H9 (cell line): ENCODE measurements around the gene SKAP1. TPM values are rescaled to one million over a fixed set of nuclear protein-coding genes. Genes with fewer than 3 reads are reported as not detected.

Source experiments
- DNase-seq: peaks from one replicate; pipeline ENCODE4 v3.0.0-alpha.2; 2017
- H2AFZ ChIP-seq: one replicate; pipeline ENCODE4 v1.6.1; 2013; ENCODE audit warnings: mild to moderate bottlenecking, low read length, control low read depth, moderate library complexity
- H2AK5ac ChIP-seq: 2 replicates; pipeline ENCODE4 v1.6.1; 2013; ENCODE audit warnings: low read length, control low read depth, mixed read lengths; ENCODE audit not compliant: insufficient read length
- H2BK120ac ChIP-seq: one replicate; pipeline ENCODE4 v1.6.1; 2013; ENCODE audit warnings: low read depth, mild to moderate bottlenecking, low read length, control low read depth, inconsistent platforms; ENCODE audit not compliant: poor library complexity, severe bottlenecking
- H2BK12ac ChIP-seq: 2 replicates; pipeline ENCODE4 v1.6.1; 2013; ENCODE audit warnings: low read length, control low read depth, mixed read lengths, low read depth; ENCODE audit not compliant: insufficient read length
- H2BK15ac ChIP-seq: 2 replicates; pipeline ENCODE4 v1.6.1; 2013; ENCODE audit warnings: low read depth, low read length, control low read depth
- H2BK20ac ChIP-seq: one replicate; pipeline ENCODE4 v1.6.1; 2013; ENCODE audit warnings: low read depth, mild to moderate bottlenecking, low read length, control low read depth, inconsistent platforms; ENCODE audit not compliant: poor library complexity, severe bottlenecking
- H2BK5ac ChIP-seq: 2 replicates; pipeline ENCODE4 v1.6.1; 2013; ENCODE audit warnings: low read length, control low read depth, mixed read lengths; ENCODE audit not compliant: insufficient read length
- H3K14ac ChIP-seq: 2 replicates; pipeline ENCODE4 v1.6.1; 2013; ENCODE audit warnings: low read length, control low read depth; ENCODE audit not compliant: insufficient read depth
- H3K18ac ChIP-seq: 2 replicates; pipeline ENCODE4 v1.6.1; 2013; ENCODE audit warnings: low read depth, mild to moderate bottlenecking, mixed read lengths, low read length, control low read depth; ENCODE audit not compliant: insufficient read length
- H3K23ac ChIP-seq: 2 replicates; pipeline ENCODE4 v1.6.1; 2013; ENCODE audit warnings: low read length, control low read depth, mixed read lengths, low read depth; ENCODE audit not compliant: insufficient read length
- H3K23me2 ChIP-seq: 2 replicates; pipeline ENCODE4 v1.6.1; 2013; ENCODE audit warnings: low read depth, mild to moderate bottlenecking, mixed read lengths, low read length, control low read depth; ENCODE audit not compliant: insufficient read length, poor library complexity, severe bottlenecking
- H3K27ac ChIP-seq: 2 replicates; pipeline ENCODE4 v1.5.1; 2013; ENCODE audit warnings: low read length, control low read depth, mixed read lengths, low read depth; ENCODE audit not compliant: insufficient read length
- H3K27me3 ChIP-seq: 2 replicates; pipeline ENCODE4 v1.6.1; 2013; ENCODE audit warnings: low read length, control low read depth, inconsistent platforms; ENCODE audit not compliant: insufficient read depth
- H3K4ac ChIP-seq: 2 replicates; pipeline ENCODE4 v1.6.1; 2013; ENCODE audit warnings: low read depth, mild to moderate bottlenecking, control low read depth, inconsistent platforms, low read length, moderate library complexity
- H3K4me1 ChIP-seq: 2 replicates; pipeline ENCODE4 v1.6.1; 2013; ENCODE audit warnings: low read length, control low read depth, inconsistent platforms; ENCODE audit not compliant: insufficient read depth
- H3K4me2 ChIP-seq: 2 replicates; pipeline ENCODE4 v1.6.1; 2013; ENCODE audit warnings: low read length, control low read depth, mixed read lengths; ENCODE audit not compliant: insufficient read length, insufficient read depth
- H3K56ac ChIP-seq: 2 replicates; pipeline ENCODE4 v1.6.1; 2013; ENCODE audit warnings: low read depth, mild to moderate bottlenecking, mixed read lengths, low read length, control low read depth; ENCODE audit not compliant: insufficient read length
- H3K79me1 ChIP-seq: 2 replicates; pipeline ENCODE4 v1.6.1; 2013; ENCODE audit warnings: low read depth, mild to moderate bottlenecking, moderate library complexity, low read length, control low read depth, inconsistent platforms; ENCODE audit not compliant: insufficient read depth, poor library complexity, severe bottlenecking
- H3K79me2 ChIP-seq: 2 replicates; pipeline ENCODE4 v1.6.1; 2013; ENCODE audit warnings: low read length, control low read depth, inconsistent platforms; ENCODE audit not compliant: insufficient read depth
- H3K9ac ChIP-seq: 2 replicates; pipeline ENCODE4 v1.6.1; 2013; ENCODE audit warnings: low read length, control low read depth, mixed read lengths; ENCODE audit not compliant: insufficient read length; ENCODE audit errors: extremely low read depth
- H3K9me3 ChIP-seq: one replicate; pipeline ENCODE4 v1.6.1; 2013; ENCODE audit warnings: low read depth, low read length, inconsistent platforms; ENCODE audit not compliant: control insufficient read depth
- H3T11ph ChIP-seq: one replicate; pipeline ENCODE4 v1.6.1; 2013; ENCODE audit warnings: mild to moderate bottlenecking, low read length, control low read depth, inconsistent platforms
- H4K20me1 ChIP-seq: one replicate; pipeline ENCODE4 v1.6.1; 2013; ENCODE audit not compliant: control insufficient read depth, insufficient read length, insufficient read depth
- H4K5ac ChIP-seq: 2 replicates; pipeline ENCODE4 v1.6.1; 2013; ENCODE audit warnings: low read depth, mild to moderate bottlenecking, mixed read lengths, low read length, control low read depth; ENCODE audit not compliant: insufficient read length
- H4K8ac ChIP-seq: replicated peaks from 2 replicates; pipeline ENCODE4 v1.6.1; 2013; ENCODE audit warnings: low read length, control low read depth, mixed read lengths, low read depth; ENCODE audit not compliant: insufficient read length
- H4K91ac ChIP-seq: 2 replicates; pipeline ENCODE4 v1.6.1; 2013; ENCODE audit warnings: low read depth, mild to moderate bottlenecking, moderate library complexity, mixed read lengths, low read length, control low read depth; ENCODE audit not compliant: insufficient read length
- H3K27ac Mint-ChIP-seq, 3 experiments: 2 replicates in 2 of 3; 3 replicates in 1 of 3; pipeline ENCODE4 v1.8.0; 2020 to 2021; ENCODE audit warnings: mixed read lengths in 3 of 3, mild to moderate bottlenecking in 1 of 3, moderate library complexity in 1 of 3
- H3K27me3 Mint-ChIP-seq: 2 replicates; pipeline ENCODE4 v1.8.0; 2021; ENCODE audit warnings: low read depth, mild to moderate bottlenecking, moderate library complexity, mixed read lengths
- H3K36me3 Mint-ChIP-seq, 3 experiments: 2 replicates in 2 of 3; 3 replicates in 1 of 3; pipeline ENCODE4 v1.8.0; 2020 to 2021; ENCODE audit warnings: low read depth in 3 of 3, mixed read lengths in 3 of 3; ENCODE audit not compliant: insufficient read depth in 1 of 3
- H3K4me1 Mint-ChIP-seq, 2 experiments: 2 replicates each; pipeline ENCODE4 v1.8.0; 2020; ENCODE audit warnings: mixed read lengths in 2 of 2
- H3K4me3 Mint-ChIP-seq, 2 experiments: 2 replicates in 1 of 2; 3 replicates in 1 of 2; pipeline ENCODE4 v1.8.0; 2020 to 2021; ENCODE audit warnings: mild to moderate bottlenecking in 2 of 2, mixed read lengths in 2 of 2, moderate library complexity in 1 of 2
- H3K9me3 Mint-ChIP-seq, 2 experiments: 2 replicates in 1 of 2; 3 replicates in 1 of 2; pipeline ENCODE4 v1.8.0; 2020; ENCODE audit warnings: mild to moderate bottlenecking in 2 of 2, mixed read lengths in 2 of 2, moderate library complexity in 1 of 2
- CTCF ChIP-seq: fragments of 200-600 bp; sonication (generic); conservative IDR thresholded peaks from 3 replicates; pipeline ENCODE4 v1.8.0; 2021; ENCODE audit warnings: antibody characterized with exemption, mild to moderate bottlenecking
- total RNA-seq: library from RNA; stranded (reverse); gene quantifications from 2 replicates; pipeline ENCODE4 v1.2.1, GENCODE V29; 2021

Gene SKAP1
- total RNA-seq, 1 experiment from 2014 or later, result not detected

GRCh38 chr17:48236681-48237134, 193.3 kb downstream of the SKAP1 start:
- no peak overlapping the region for H2AK5ac ChIP-seq
- H2BK120ac ChIP-seq, result no peak overlapping the region
- no peak overlapping the region for H4K8ac ChIP-seq
- H3K27ac ChIP-seq, result no peak overlapping the region
- no peak overlapping the region for H3K4ac ChIP-seq
- H3K56ac ChIP-seq, result no peak overlapping the region
- no peaks in the 10 kb centered on the region for H3K23me2 ChIP-seq
- H2AFZ ChIP-seq, result no peak overlapping the region
- H3K9me3 Mint-ChIP-seq, result no peaks in the 10 kb centered on the region
- no peak overlapping the region for H3K27ac Mint-ChIP-seq
- H3K27me3 ChIP-seq, result no peaks in the 10 kb centered on the region
- no peaks in the 10 kb centered on the region for H3K79me2 ChIP-seq
- no peak overlapping the region for H3K9ac ChIP-seq
- H3K27me3 Mint-ChIP-seq, result peaks cover 12% of the 10 kb centered on the region
- no peak for TF ChIP-seq CTCF
- H3T11ph ChIP-seq, result no peak overlapping the region
- no peak overlapping the region for H3K4me2 ChIP-seq
- no peaks in the 10 kb centered on the region for H3K79me1 ChIP-seq
- no peaks in the 10 kb centered on the region for H3K36me3 Mint-ChIP-seq
- H2BK5ac ChIP-seq, result no peak overlapping the region
- no peak overlapping the region for H3K14ac ChIP-seq
- H3K9me3 ChIP-seq, result no peaks in the 10 kb centered on the region
- H3K4me1 ChIP-seq, result no peaks in the 10 kb centered on the region
- H2BK12ac ChIP-seq, result no peak overlapping the region
- H2BK15ac ChIP-seq, result no peak overlapping the region
- no peak overlapping the region for H3K18ac ChIP-seq
- no peak overlapping the region for H4K5ac ChIP-seq
- H2BK20ac ChIP-seq, result no peak overlapping the region
- H3K4me3 Mint-ChIP-seq, result no peak overlapping the region
- peaks cover 3 to 4% of the 10 kb centered on the region in 2 experiments; a peak in 3 of 4 replicates for H3K4me1 Mint-ChIP-seq
- no peak for DNase-seq
- H3K23ac ChIP-seq, result no peak overlapping the region
- no peak overlapping the region for H4K91ac ChIP-seq
- H4K20me1 ChIP-seq, result no peaks in the 10 kb centered on the region
